GM21529 (cell line): ENCODE results near the gene RING1.

Experiments
- ATAC-seq: cut with Tn5 transposase; IDR thresholded peaks from one replicate; pipeline ENCODE4 v1.9.1; 2021; ENCODE audit not compliant: unreplicated experiment

Gene RING1

GRCh38 chr6:33192105-33192646 lies 16.1 kb upstream of the RING1 start, which contains the start of gene COL11A2:
Gene COL11A2 (minus strand): TSS chr6:33192467. CDS start chr6:33192240, 227 bp downstream.
- ATAC-seq, result no peak

GRCh38 chr6:33192671-33193602 lies 15.4 kb upstream of the RING1 start:
- no peak for ATAC-seq

DNA sequence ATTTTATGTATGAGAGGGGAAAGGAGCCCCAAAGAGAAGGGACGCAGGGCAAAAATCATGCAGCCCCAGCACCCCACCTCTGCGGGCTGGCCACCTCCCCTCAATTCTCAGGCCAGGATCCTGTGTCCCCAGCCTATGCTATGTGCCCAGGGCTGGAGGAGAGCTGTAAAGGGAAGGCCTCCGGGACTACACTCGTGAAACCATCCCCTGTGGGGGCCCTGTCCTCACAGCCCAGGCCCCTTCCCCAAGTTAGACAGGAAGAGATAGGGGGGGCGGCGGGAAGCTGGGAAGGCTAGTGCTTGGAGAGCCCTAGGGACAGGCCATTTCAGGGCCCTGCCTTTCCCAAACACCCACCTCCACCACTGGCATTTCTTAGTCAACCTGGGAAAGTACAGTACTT lies 14.7 kb upstream of the RING1 start:
- no peak for ATAC-seq

DNA sequence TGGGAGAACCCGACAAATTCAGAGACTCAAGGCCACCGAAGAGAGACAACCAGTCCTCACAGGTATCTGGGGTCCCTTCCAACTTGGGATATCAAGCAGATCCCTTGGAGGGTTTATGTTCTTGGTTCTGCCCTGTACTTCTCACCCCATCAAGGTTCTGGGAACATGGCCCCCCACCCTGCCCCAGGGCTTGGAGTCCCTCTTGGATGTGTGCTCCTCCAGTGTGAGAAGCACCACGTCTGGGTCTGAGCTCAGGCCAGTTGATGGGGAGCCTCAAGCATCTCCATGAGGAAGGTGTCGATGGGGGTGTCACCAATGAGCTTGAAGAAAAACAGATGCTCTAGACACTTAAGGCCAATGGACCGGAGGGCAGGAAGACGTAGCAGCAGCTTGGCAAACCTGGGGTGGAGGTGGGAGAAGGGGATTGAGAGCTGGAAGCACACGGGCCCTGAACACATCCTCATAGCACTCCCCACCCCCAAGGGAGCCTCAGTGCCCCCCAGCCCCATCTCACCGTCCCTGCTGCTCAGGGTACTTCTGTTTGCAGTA lies 13.8 kb upstream of the RING1 start:
- ATAC-seq, result no peak

GRCh38 chr6:33195304-33196165 lies 12.8 kb upstream of the RING1 start:
- no peak for ATAC-seq

DNA sequence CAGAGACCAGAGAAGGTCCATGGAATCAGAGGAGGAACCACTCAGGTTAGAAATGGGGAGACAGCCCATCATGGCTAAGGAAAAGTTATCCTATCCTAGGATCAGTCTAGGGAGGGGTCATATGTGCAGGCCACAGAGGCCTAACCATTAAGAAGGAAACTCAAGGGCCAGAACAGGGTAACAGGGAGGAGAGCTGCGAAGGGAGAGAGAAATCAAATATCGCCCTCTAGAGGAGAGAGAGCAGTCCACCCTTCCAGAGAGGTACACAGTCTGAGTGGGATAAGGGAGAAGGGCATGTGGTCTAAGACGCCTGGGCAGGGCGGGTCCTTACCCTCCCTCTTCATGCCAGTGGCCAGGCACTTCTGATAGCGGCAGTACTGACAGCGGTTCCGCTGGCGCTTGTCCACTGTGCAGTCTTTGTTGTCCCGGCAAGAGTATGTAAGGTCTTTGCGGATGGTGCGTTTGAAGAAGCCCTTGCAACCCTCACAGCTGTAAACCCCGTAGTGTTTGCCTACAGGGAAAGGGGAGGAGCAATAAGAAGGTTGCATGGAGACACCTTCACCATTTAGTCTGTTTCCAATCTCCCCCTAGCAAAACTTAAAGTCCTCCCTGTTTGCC lies 10.8 kb upstream of the RING1 start:
- ATAC-seq, result peak; percentile 30

DNA sequence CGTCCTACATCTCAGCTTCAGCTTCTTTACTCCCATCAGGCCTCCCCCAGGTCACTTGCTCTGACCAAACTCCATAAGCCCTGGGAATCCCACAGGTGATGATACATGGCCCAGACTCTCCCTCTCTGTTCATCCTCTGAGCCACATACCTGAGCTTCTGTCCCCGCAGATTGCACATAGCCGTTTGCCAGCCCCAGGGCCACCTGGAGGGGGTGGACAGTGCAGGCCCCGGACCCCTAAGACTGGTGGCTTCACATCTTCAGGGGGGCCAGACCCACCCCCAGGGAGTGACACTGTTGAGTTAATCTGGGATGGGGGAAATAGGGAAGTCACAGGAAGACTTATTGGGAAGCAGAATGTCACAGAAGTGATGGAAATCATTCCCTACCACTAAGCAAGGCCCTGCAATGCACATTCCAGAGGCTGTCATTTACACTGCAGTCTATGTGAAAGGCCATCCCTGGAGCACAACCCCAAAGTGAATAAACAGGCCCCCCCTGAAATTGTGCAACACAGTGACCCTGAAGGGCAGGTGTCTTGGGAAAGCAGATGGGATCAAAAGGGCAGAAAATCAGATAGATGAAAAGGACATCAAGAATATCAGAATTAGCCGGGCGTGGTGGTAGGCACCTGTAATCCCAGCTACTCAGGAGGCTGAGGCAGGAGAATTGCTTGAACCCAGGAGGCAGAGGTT lies 10.0 kb upstream of the RING1 start:
- ATAC-seq, result no peak

DNA sequence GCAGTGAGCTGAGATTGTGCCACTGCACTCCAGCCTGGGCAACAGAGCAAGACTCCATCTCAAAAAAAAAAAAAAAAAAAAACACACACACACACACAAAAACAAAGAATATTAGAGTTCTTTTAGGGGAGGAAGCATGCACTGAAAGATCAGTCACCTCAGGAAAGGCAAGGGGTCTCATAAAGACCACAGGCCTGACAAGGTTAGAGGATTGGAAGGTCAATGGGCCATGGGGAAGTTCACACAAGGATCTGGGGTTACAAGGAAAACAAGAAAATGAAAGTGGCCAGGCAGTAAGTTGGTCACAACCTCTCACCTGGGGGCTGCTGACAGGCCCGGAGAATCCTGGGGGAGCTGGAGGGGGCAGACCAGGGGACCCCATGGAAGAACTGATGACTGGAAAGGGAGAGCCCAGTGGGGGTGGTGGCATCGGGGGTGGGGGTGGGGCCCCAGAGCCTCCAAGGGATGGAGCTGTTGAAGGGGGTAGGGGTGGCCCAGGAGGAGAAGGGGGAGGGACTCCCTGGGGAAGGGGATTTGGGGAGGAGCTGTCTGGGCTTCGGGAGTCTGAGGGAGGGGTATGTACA lies 9.4 kb upstream of the RING1 start:
- ATAC-seq, result no peak

DNA sequence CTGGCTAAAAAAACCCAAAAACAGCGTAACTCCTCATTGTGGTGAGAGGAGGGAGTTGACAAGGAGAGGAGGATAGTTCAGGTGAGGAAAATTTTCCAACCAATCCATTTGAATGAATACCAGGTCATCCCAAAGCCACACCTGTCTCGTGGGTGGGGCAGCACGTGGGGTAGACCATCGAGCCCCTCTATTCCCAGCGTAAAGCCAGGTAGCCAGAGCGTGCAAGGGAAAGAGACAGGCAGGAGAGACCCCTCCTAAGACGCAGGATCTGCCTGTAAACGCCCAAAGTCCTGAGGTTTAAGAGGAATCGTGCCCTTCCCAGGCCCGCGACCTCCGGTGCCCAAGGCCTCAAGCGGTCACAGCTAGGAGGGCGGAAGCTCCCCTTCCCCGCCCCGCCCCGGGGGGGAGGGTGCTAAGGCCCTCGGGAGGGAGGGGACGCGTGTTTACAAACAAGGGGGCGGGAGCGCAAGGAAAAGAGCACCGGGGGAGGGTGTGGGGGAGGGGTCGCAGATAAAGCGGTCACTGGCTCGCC lies 8.5 kb upstream of the RING1 start:
- peak; percentile 22 for ATAC-seq

- ATAC-seq, result peak; percentile 48
These were observed 7.8 kb upstream of the RING1 start, which contains the start of the genes RXRB and SLC39A7 for GRCh38 chr6:33200219-33201146. Gene RXRB (minus strand): TSS chr6:33200665. CDS start chr6:33200476, 189 bp downstream. Gene SLC39A7 (plus strand): TSS chr6:33200867. CDS start chr6:33201246, 379 bp downstream.

GRCh38 chr6:33201147-33201545 lies 7.2 kb upstream of the RING1 start:
- no peak for ATAC-seq

DNA sequence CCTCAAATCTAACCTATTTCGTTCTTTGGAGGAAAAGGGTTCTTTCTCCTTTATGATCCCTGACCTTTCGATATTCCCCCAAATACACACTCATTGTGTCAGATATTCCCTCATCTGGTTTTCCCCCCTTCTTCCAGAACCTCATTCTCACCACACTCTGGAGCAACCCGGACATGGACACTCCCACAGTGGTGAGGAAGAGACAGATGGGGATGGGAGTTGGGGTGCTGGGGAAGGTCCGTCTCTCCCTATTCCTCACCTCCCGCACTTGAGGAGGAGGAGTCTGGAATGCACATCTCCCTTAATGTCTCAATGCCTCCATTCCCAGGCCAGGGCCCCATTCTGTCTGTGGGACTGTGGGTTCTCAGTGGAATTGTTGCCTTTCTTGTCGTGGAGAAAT lies 6.4 kb upstream of the RING1 start:
- no peak for ATAC-seq

DNA sequence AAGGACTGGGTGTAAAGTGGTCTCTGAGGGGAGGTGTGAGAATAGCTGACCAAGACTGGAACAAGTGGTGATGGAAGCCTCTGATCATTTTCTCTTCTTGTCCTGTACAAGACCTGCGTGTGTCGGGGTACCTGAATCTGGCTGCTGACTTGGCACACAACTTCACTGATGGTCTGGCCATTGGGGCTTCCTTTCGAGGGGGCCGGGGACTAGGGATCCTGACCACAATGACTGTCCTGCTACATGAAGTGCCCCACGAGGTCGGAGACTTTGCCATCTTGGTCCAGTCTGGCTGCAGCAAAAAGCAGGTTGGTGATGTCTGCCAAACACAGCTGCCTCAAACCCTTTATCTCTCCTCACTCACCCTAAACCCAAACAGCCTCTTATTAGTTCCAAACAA lies 5.5 kb upstream of the RING1 start:
- ATAC-seq, result no peak

GRCh38 chr6:33203443-33204164 lies 4.7 kb upstream of the RING1 start:
- ATAC-seq, result no peak

GRCh38 chr6:33204165-33204414 lies 4.2 kb upstream of the RING1 start:
- no peak for ATAC-seq

DNA sequence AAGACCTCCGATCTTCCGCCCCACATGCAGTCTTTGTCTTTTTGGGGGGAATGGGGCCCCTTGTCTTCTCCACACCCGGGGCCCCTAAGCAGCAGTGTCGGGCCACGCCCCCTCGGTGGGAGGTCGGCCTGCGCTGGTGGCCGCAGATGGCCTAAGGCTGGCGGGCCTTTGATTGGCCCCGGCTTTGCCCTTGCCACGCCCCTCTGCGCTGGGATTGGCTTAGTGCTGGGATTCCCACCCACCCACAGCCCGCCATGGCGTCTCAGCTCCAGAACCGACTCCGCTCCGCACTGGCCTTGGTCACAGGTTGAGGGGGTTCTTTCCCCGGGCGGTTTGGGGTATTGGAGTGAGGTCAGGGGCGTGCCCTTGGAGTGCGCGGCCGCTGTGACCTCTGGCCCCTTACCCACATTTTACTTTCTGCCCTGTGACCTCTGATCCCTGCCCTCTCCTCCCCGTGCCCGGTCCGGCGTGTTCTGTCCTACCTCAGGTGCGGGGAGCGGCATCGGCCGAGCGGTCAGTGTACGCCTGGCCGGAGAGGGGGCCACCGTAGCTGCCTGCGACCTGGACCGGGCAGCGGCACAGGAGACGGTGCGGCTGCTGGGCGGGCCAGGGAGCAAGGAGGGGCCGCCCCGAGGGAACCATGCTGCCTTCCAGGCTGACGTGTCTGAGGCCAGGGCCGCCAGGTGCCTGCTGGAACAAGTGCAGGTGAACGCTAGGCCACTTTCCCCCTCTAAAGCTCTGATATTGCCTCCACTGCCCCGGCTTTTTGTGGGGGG lies 3.7 kb upstream of the RING1 start, which contains the start of gene HSD17B8:
TSS of gene HSD17B8 (plus strand) at position 241 of the 776 bp plus-strand sequence. CDS start at position 255, 14 bp downstream.
- peak; percentile 49 for ATAC-seq
